Stimulated activated CD8-positive, alpha-beta memory T cell treated with anti-CD3 and anti-CD28 coated beads, Interleukin-7, amount 100 ng/mL, for 4 hours (primary cell): Measurements from ENCODE around the gene ECHDC1.

ENCODE experiments used
- DNase-seq, 2 donors: peaks; one replicate each; pipeline ENCODE4 v3.0.0-alpha.2; 2020; ENCODE audit warnings: low read depth in 2 of 2

Gene ECHDC1

GRCh38 chr6:127289934-127290333 is 53.5 kb downstream of the ECHDC1 start:
- no peak for DNase-seq

- DNase-seq: no peak
Observed at GRCh38 chr6:127288705-127289104, 54.7 kb downstream of the ECHDC1 start.

GRCh38 chr6:127282184-127282583 is 61.2 kb downstream of the ECHDC1 start:
- DNase-seq: no peak

- no peak for DNase-seq
Observed at GRCh38 chr6:127279815-127280214, 63.6 kb downstream of the ECHDC1 start.

- no peak for DNase-seq
Observed at GRCh38 chr6:127277878-127278843, 65.2 kb downstream of the ECHDC1 start.

DNA sequence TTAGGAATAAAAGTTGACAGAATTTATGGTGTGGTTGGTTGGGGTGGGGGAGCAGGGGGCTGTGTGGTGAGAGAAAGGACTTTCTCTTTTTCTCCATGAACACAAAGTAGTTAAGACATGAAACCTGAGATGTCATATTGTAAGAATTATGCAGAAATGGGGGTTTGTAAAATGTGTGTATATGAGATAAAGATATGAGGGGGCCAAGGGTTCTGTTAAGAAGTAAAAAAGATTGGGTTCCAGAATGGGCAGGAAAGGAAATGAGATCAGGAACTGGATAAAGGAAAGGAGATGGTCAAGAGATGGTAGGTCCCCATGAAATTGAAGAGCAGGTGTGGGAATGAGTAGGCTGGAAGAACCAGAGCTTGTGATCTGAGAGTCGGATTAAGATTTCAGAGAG is 67.1 kb downstream of the ECHDC1 start:
- DNase-seq: no peak

DNA sequence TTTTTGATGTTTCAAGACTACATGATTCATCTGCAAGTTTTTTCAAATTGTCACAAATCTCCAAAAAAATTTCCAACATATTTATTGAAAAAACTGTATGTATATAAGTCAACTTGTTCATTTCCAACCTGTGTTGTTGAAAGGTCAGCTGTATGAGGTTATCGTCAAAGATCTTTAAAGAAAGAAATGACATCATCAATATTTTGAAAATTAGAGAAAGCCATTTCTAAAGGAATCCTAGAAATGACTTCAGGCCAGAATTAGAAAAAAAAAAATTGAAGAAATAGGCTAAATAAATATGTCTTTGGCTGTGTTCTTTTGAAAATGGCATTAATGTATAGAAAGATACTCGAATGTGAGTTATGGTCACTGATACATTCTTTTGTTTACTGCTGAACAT is 69.9 kb downstream of the ECHDC1 start:
- DNase-seq: no peak

DNA sequence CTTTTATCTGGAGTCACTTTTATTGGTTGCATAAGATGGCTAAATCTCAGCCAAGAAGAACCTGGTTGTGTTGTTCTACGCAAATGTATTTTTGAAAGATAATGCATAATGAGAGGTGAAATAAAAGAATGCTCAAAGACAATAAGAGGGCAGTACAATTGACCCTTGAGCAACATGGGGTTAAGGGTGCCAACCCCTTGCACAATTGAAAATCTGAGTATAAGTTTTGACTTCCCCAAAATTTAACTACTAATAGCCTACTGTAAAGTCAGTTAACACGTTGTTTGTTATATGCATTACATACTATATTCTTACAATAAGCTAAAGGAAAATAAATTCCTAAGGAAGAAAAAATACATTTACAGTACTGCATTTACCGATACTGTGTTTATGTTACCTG is 70.8 kb downstream of the ECHDC1 start:
- no peak for DNase-seq

DNA sequence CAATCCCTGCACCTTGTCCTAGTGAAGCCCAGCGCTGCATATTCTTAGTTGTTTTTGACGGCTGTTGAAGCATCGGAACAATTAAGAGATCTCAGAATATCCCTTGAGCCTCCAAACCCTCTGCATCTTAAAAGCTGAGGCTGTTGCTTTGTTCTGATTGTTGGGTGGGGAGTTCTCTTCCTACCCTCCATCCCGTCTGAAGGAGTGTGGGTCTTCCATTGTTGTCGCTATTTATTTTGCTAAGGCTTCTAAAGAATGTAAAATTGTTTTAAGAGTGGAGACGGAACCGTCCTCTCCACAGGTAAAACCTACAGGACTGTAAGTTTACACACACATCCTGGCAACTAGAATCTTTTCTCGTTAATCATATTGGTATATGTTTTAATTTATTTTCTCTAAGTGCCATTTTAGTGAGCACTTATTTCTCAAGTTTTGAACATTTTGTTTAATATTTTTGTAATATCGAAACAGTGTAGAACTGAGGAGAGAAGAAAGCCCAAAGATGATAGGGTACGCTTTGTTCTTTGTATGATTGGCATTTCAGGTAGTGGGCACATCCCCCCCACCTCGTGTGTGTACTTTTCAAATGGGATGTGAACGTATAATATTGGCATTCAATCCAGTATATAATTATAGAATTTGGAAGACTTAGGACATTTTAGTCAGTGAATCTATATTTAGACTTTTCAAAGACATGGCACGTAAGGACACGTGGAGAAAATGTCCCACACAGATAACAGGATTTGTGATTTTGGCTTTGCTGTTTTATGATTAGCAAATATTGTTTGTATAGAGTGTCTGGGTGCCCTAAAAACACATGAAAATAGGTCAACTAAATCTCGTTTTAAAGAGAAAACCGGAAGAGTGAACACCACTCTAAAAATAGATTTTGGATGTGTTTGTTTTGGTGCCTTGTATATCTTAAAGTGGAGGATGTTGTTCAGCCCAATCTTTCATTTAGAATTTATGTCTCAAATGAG is 75.5 kb downstream of the ECHDC1 start:
- DNase-seq: no peak

GRCh38 chr6:127266892-127267645 is 76.3 kb downstream of the ECHDC1 start:
- peak in 1 of 2 donors; percentile 38 for DNase-seq

DNA sequence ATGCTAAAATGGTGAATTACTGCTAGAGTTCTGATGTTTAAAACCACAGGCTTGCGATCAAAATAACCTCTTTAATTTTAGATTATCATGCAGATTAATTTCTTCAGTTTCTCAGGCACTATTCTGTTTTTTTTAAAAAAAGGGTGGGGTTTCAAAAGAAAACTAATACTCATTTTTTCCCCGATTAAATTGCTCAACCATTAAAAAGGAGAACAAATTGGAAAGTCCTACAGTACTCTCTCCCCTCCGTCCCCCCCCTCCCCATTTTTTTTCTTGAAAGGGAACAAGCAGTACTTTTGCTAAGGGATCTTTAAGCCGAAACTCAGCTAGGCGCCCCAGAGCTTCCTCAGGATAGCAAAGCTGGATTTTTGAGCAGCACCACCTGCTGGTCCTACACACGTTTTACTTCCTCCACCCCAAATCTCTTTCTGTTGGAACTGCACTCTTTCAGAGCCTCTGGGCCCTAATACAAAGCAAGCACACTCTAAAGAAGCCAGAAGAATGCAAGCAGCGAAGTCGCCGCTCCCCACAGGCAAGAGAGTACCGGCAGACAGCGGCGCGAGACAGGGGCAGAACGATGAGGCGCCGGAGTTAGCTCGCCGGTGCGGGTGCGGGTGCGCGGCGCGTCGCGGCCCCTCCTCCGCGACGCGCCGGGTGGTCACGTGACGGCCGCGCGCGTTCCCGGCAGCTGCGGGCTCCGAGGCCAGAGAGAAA is 77.1 kb downstream of the ECHDC1 start, which contains the start of gene RNF146:
RNF146 (plus strand) TSS at position 687 of the 714 bp plus-strand sequence. CDS start 13,475 bp downstream, outside the sequence.
- peak; percentile 41 to 68 for DNase-seq

- no peak for DNase-seq
Observed at GRCh38 chr6:127263481-127263880, 79.9 kb downstream of the ECHDC1 start.

DNA sequence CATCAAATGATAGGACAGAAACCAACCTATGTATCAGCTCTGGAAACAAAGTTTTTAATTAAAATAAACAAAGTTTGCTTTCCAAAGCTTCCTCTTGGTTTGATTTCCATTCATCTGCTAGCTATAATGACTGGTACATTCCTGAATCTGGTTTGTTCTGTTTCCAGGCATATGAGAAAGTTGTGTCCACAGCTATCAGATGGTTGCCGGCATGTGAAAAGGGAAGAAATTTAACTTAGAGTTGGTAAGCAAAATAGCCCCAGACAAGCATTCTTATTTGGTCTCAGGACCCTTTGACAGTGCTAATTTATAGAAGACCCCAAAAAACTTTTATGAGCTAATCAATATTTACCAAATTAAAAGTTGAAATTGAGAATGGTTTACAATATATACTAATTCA is 80.5 kb downstream of the ECHDC1 start:
- no peak for DNase-seq

DNA sequence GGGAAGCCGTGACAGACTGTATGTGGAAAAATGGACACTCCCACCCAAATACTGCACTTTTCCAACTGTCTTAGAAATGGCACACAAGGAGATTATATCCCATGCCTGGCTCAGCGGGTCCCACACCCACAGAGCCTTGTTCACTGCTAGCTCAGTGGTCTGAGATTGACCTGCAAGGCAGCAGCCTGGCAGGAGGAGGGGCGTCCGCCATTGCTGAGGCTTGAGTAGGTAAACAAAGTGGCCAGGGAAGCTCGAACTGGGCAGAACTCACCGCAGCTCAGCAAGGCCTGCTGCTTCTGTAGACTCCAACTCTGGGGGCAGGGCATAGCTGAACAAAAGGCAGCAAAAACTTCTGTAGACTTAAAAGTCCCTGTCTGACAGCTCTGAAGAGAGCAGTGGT is 88.1 kb downstream of the ECHDC1 start:
- DNase-seq: no peak

GRCh38 chr6:127249621-127250020 is 93.8 kb downstream of the ECHDC1 start:
- no peak for DNase-seq

DNA sequence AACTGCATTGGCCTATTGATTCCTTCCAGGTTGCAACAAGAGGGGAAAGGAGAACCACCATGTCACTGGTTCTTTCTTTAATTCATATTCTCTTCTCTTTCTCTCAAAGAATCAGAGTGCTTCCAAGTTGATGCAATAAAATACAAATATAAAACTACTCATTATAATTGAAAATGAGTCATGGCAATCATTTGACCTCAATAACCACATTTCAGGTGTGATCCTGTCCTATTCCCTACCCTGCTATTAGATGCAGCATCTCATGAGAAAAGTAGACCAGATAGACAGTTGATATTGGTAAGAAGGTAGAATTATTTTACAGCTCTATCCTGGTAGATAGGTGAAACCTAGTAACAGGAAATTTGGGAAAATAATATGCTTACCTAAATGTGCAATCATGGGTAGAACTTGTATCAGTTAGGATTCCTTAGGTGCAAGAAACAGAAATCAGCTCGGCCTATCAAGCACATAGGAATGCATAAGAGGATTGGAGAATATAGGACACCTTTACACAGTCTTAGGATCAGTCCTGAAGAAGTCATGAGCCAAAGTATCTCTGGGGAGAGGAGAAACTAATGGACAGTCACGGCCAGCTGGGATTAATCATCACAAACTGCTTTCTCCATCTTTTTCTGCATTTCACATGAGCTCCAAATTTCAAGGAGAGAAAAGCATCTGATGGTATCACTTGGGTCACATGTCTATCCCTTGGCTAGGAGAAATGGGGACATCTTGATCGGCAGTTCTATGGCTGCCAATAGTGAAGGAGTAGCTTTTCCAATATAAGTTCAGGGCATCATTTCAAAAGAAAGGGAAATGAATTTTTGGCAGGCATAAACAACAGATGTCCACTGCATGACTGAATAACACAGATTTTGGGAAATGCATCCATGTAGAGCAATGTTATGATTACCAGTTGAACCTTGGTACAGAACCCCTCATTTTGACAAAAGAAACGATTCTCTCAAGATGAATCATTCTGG is 96.0 kb downstream of the ECHDC1 start:
- DNase-seq: no peak

DNA sequence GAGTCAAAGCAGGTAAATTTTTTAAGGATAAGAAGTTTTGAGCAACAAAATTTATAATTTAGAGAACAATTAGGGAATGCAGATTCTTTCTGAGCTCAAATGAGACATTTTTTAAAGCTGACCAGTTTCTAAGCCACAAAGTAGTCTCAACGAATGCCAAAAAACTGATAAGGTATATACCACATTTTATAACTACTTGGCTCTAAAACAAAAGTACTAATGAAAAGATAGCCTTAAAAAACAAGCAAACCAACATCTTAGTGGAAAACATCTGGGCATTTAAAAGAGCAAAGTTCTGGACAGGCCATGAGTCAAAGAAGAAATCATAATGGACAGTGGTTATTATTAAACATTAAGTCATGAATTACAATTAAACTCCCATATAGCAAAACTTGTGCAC is 99.9 kb downstream of the ECHDC1 start:
- DNase-seq: no peak
